Naive thymus-derived CD4-positive, alpha-beta T cell (primary cell): ENCODE measurements around the gene PLOD1. TPM values are rescaled to one million over a fixed set of nuclear protein-coding genes. Genes with fewer than 3 reads are reported as not detected.
"Not testable (repeated sequence)": the region's sequence is repeated elsewhere in the genome, so short reads cannot be mapped to it uniquely, and the experiment has no call there.

Experiments
- ATAC-seq: fragments of 150-1000 bp; cut with Tn5 transposase; 2 replicates; pipeline ENCODE4 v1.10.0; 2021; ENCODE audit warnings: mild to moderate bottlenecking, moderate library complexity
- CTCF ChIA-PET: fragments of 350-600 bp; sonication (Branson Sonifier 250); formaldehyde crosslinking; loops from one replicate; lab custom pipeline; 2021; ENCODE audit warnings: antibody characterized with exemption; lab: Charles Lee
- POLR2A ChIA-PET: fragments of 350-600 bp; sonication (Branson Sonifier 250); formaldehyde crosslinking; loops from one replicate; lab custom pipeline; 2021; ENCODE audit warnings: antibody characterized with exemption, inconsistent platforms; lab: Charles Lee
- DNase-seq, 9 donors: peaks; one replicate each; pipeline versions ENCODE4 v3.0.0 to v3.0.0-alpha.2; 2020 to 2022; ENCODE audit warnings: mixed read lengths in 1 of 9
- H3K27ac ChIP-seq: one replicate; pipeline ENCODE4 v1.7.0; 2013; ENCODE audit warnings: mild to moderate bottlenecking, low read depth, low read length, moderate library complexity
- H3K27me3 ChIP-seq, 2 donors: one replicate each; pipeline ENCODE4 v1.7.0; 2013; ENCODE audit warnings: low read length in 2 of 2, mild to moderate bottlenecking in 2 of 2, moderate library complexity in 2 of 2; ENCODE audit not compliant: control insufficient read depth in 2 of 2, insufficient read depth in 2 of 2
- H3K36me3 ChIP-seq, 3 experiments: 1 replicate in 2 of 3; 2 replicates in 1 of 3; pipeline ENCODE4 v1.7.0; 2013; ENCODE audit warnings: low read length in 3 of 3, mild to moderate bottlenecking in 3 of 3, moderate library complexity in 1 of 3; ENCODE audit not compliant: insufficient read depth in 3 of 3, control insufficient read depth in 2 of 3
- H3K4me1 ChIP-seq, 2 donors: one replicate each; pipeline ENCODE4 v1.7.0; 2013; ENCODE audit warnings: low read length in 2 of 2, mild to moderate bottlenecking in 2 of 2, moderate library complexity in 1 of 2; ENCODE audit not compliant: control insufficient read depth in 2 of 2, insufficient read depth in 2 of 2
- H3K4me3 ChIP-seq: 2 replicates; pipeline ENCODE4 v1.7.0; 2013; ENCODE audit warnings: mild to moderate bottlenecking, low read length
- H3K9me3 ChIP-seq, 3 experiments: 1 replicate in 2 of 3; 2 replicates in 1 of 3; pipeline ENCODE4 v1.7.0; 2013; ENCODE audit warnings: low read length in 3 of 3; ENCODE audit not compliant: control insufficient read depth in 2 of 3
- H3K27ac Mint-ChIP-seq, 9 donors: one replicate each; pipeline ENCODE4 v1.8.0; 2020 to 2022; ENCODE audit warnings: mixed read lengths in 9 of 9, mild to moderate bottlenecking in 8 of 9, moderate library complexity in 5 of 9, inconsistent platforms in 2 of 9
- H3K27me3 Mint-ChIP-seq, 5 donors: one replicate each; pipeline ENCODE4 v1.8.0; 2021 to 2022; ENCODE audit warnings: mixed read lengths in 5 of 5, mild to moderate bottlenecking in 1 of 5
- H3K36me3 Mint-ChIP-seq, 5 donors: one replicate each; pipeline ENCODE4 v1.8.0; 2020 to 2022; ENCODE audit warnings: mixed read lengths in 5 of 5, mild to moderate bottlenecking in 3 of 5, inconsistent platforms in 1 of 5
- H3K4me1 Mint-ChIP-seq, 7 donors: one replicate each; pipeline ENCODE4 v1.8.0; 2020 to 2022; ENCODE audit warnings: mixed read lengths in 7 of 7, mild to moderate bottlenecking in 3 of 7, inconsistent platforms in 1 of 7
- H3K4me3 Mint-ChIP-seq, 10 donors: one replicate each; pipeline ENCODE4 v1.8.0; 2020 to 2022; ENCODE audit warnings: mild to moderate bottlenecking in 10 of 10, mixed read lengths in 10 of 10, moderate library complexity in 6 of 10, inconsistent platforms in 2 of 10
- H3K9me3 Mint-ChIP-seq, 11 donors: one replicate each; pipeline ENCODE4 v1.8.0; 2020 to 2022; ENCODE audit warnings: mixed read lengths in 11 of 11, mild to moderate bottlenecking in 4 of 11, inconsistent platforms in 1 of 11, moderate library complexity in 1 of 11
- intact Hi-C, 2 donors: fragments of 100-400 bp; cut with micrococcal nuclease; formaldehyde crosslinking; loops; one replicate each; pipeline ENCODE4 v1.15.1; 2023
- polyA plus RNA-seq, 2 donors: library from polyadenylated mRNA; unstranded; fragments of 300-500 nt; fragmentation: Illumina TruSeq; gene quantifications; one replicate each; pipeline ENCODE4 v1.2.3, GENCODE V29; 2021
- total RNA-seq, 6 experiments: library from RNA in 5 of 6; stranded (reverse) in 5 of 6; gene quantifications; 1 replicate in 5 of 6; 2 replicates in 1 of 6; pipeline ENCODE4 v1.2.3 and lab custom pipeline; 2021 to 2026

The PLOD1 gene
- total and polyA plus RNA-seq, 7 experiments from 2014 or later: 1.8 to 24.2 (median 4.2) TPM

DNA sequence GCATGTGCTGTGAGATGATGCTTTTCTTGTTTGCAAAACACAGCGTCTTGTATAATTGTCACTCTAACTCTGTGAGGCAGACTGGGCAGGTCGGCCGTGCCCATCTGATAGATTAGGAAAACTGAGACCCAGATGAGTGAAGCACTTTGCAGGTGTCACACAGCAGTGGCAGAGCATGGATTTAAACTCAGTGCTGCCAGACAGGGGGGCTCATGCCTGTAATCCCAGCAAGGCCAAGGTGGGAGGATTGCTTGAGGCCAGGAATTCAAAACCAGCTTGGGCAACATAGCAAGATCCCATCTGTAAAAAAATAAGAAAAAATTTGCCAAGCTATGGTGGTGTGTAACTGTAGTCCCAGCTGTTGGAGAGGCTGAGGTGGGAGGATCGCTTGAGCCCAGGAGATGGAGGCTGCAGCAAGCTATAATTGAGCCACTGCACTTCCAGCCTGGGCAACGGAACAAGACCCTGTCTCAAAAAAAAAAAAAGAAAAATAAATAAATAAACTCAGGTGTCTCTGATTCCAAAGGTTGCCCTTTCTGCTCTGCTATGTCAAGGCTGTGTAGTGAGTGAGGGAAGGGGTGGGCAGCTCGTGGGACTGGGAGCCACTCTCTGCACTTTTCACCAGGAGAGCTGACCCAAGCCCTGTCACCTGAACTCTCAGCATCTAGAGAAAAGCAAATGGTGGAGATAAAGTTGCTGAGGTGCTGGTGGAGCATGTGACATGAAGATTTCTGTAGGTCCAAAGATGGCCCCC, 42.9 kb upstream of the PLOD1 start:
- Histone ChIP-seq H3K27ac (no peak overlapping the region), H3K36me3 (no peaks in the 10 kb centered on the region), H3K4me3 (no peak overlapping the region), H3K4me1 (no peaks in the 10 kb centered on the region), H3K27me3 (no peaks in the 10 kb centered on the region), H3K9me3 (no peaks in the 10 kb centered on the region)
- Mint-ChIP-seq H3K4me1 (peaks cover 0 to 4% (median 0%) of the 10 kb centered on the region in 7 donors), H3K27ac (no peak overlapping the region), H3K27me3 (peaks cover 10 to 30% (median 22%) of the 10 kb centered on the region in 5 donors), H3K9me3 (peaks cover 0 to 1% (median 0%) of the 10 kb centered on the region in 11 donors), H3K4me3 (no peak overlapping the region), H3K36me3 (no peaks in the 10 kb centered on the region)
- no peak for DNase-seq
- ChIA-PET CTCF (interaction anchor here (0.7 to 1.4 kb wide), 3 partner anchors 39 to 52 kb away, joined by 4 to 6 read pairs (median 4); no protein-coding TSS in a partner anchor), POLR2A (interaction anchor here (0.7 kb wide), 1 partner anchor 17 kb away, joined by 3 read pairs; no protein-coding TSS in a partner anchor)
- ATAC-seq: no peak
- intact Hi-C loops: loop anchor here in 1 of 2 donors (5.0 kb wide), 1 partner anchor 239 kb away; the partner anchor contains the start of genes FBXO2 and FBXO44

DNA sequence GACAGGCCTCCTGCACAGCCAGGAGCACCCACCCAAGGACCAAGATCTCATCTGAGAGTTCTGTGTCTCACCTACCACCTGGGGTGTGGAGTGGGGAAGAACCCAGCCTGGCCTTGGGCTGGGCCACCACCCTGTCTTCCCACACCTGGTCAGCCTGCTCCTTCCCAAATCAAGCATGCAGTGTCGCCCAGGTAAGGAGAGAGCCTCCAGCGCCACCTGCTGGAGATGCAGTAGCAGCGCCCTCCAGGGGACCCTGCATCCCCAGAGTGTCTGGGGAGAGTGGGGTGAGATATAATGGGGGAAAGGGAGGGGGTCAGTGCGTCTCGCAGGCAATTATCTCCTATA, 40.6 kb upstream of the PLOD1 start:
- Histone ChIP-seq H3K4me1 (no peaks in the 10 kb centered on the region), H3K27ac (no peak overlapping the region), H3K27me3 (peaks cover 0 to 4% of the 10 kb centered on the region in 2 donors), H3K4me3 (no peak overlapping the region), H3K9me3 (no peaks in the 10 kb centered on the region), H3K36me3 (no peaks in the 10 kb centered on the region)
- POLR2A ChIA-PET: interaction anchor here (0.9 to 1.4 kb wide), 2 partner anchors 14 to 16 kb away, joined by 5 read pairs; no protein-coding TSS in a partner anchor
- H3K4me1 Mint-ChIP-seq: peaks cover 0 to 4% (median 0%) of the 10 kb centered on the region in 7 donors
- H3K9me3 Mint-ChIP-seq: peaks cover 0 to 1% (median 0%) of the 10 kb centered on the region in 11 donors
- H3K27ac Mint-ChIP-seq: peak overlapping the region in 2 of 9 donors; percentile 25 to 54
- ATAC-seq (peak; percentile 91), DNase-seq (peak; percentile 41 to 77 (median 61))
- H3K4me3 Mint-ChIP-seq: peak overlapping the region in 1 of 10 donors; percentile 2
- peaks cover 20 to 49% (median 31%) of the 10 kb centered on the region in 5 donors for H3K27me3 Mint-ChIP-seq
- H3K36me3 Mint-ChIP-seq: no peaks in the 10 kb centered on the region
- CTCF ChIA-PET: interaction anchor here (0.6 kb wide), 1 partner anchor 668 kb away, joined by 3 read pairs; no protein-coding TSS in a partner anchor
- intact Hi-C loops: loop anchor here (1.0 to 5.0 kb wide), 5 partner anchors 13 to 857 kb away; partner anchors contain the start of genes FBXO2 (in 1 of the 2) and FBXO44 (in 1 of the 2)

- CTCF ChIA-PET, DNase-seq, H3K27ac ChIP-seq, POLR2A ChIA-PET, H3K4me3 Mint-ChIP-seq, H3K27me3 ChIP-seq, H3K4me3 ChIP-seq, H3K4me1 ChIP-seq, H3K4me1 Mint-ChIP-seq, H3K36me3 ChIP-seq, ATAC-seq, H3K27ac Mint-ChIP-seq, H3K9me3 ChIP-seq, H3K36me3 Mint-ChIP-seq, H3K9me3 Mint-ChIP-seq: not testable (repeated sequence)
- intact Hi-C loops: loop anchor here (1.0 to 5.0 kb wide), 5 partner anchors 13 to 857 kb away; partner anchors contain the start of genes FBXO2 (in 1 of the 2) and FBXO44 (in 1 of the 2)
- peaks cover 26 to 55% (median 37%) of the 10 kb centered on the region in 5 donors for H3K27me3 Mint-ChIP-seq
These were observed 40.0 kb upstream of the PLOD1 start for GRCh38 chr1:11894501-11894900.

DNA sequence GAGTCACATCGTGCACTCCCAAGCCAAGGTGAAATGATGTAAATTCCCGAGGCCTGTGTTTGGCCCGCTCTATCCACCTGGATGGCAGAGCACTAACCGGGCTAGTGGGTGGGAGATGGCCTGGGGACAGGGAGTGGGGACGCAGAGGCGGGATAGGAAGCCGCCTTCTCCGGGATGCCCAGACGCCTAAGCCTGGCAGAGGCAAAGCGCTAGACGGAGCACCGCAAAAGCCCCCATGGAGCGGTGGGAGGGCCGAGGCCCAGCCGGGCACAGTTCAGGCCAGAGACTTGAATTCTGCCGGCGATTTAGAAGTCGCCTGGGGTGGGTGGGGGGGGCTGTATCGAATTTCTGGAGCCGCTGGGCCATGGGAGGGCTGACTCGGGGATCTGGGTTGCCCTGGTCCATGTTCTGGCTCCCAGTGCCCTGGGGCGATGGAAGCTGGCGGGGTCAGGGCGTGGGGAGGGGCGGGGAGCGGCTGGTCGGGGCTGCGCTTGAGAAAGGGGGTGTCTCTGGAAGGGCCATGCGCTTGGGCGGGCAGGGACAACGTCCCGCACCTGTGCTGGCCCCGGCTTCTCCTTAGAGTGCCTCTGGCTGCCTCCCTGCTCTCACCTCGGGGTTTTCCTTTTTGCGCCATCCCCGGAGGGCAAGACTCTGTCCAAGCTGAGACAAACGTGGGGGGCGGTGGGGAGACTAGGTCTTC, 36.3 kb upstream of the PLOD1 start:
- Histone ChIP-seq H3K27ac (no peak overlapping the region), H3K9me3 (no peaks in the 10 kb centered on the region), H3K27me3 (peaks cover 0 to 8% of the 10 kb centered on the region in 2 donors), H3K36me3 (no peaks in the 10 kb centered on the region), H3K4me3 (no peak overlapping the region), H3K4me1 (no peaks in the 10 kb centered on the region)
- ChIA-PET POLR2A (interaction anchor here (2.3 kb wide), 1 partner anchor 10 kb away, joined by 14 read pairs; no protein-coding TSS in a partner anchor), CTCF (no interaction called here)
- ATAC-seq (no peak), DNase-seq (no peak)
- H3K27ac Mint-ChIP-seq: no peak overlapping the region
- peaks cover 34 to 74% (median 47%) of the 10 kb centered on the region in 5 donors for H3K27me3 Mint-ChIP-seq
- H3K4me1 Mint-ChIP-seq: peaks cover 0 to 6% (median 0%) of the 10 kb centered on the region in 7 donors
- intact Hi-C loops: no loop called here
- H3K9me3 Mint-ChIP-seq: peaks cover 0 to 4% (median 0%) of the 10 kb centered on the region in 11 donors
- no peaks in the 10 kb centered on the region for H3K36me3 Mint-ChIP-seq
- no peak overlapping the region for H3K4me3 Mint-ChIP-seq

- Histone ChIP-seq H3K9me3 (no peaks in the 10 kb centered on the region), H3K4me3 (no peak overlapping the region), H3K36me3 (no peaks in the 10 kb centered on the region), H3K27me3 (peaks cover 0 to 8% of the 10 kb centered on the region in 2 donors), H3K27ac (no peak overlapping the region), H3K4me1 (no peaks in the 10 kb centered on the region)
- Mint-ChIP-seq H3K27ac (no peak overlapping the region), H3K4me1 (peaks cover 0 to 6% (median 0%) of the 10 kb centered on the region in 7 donors), H3K36me3 (no peaks in the 10 kb centered on the region), H3K27me3 (peaks cover 34 to 72% (median 45%) of the 10 kb centered on the region in 5 donors), H3K9me3 (peaks cover 0 to 4% (median 0%) of the 10 kb centered on the region in 11 donors), H3K4me3 (no peak overlapping the region)
- CTCF ChIA-PET: no interaction called here
- ATAC-seq (no peak), DNase-seq (peak in 2 of 9 donors; percentile 17 to 34)
- POLR2A ChIA-PET: interaction anchor here (2.3 kb wide), 1 partner anchor 9 kb away, joined by 14 read pairs; no protein-coding TSS in a partner anchor
- intact Hi-C loops: no loop called here
These were observed 35.6 kb upstream of the PLOD1 start for GRCh38 chr1:11898831-11899467.

- H3K27ac Mint-ChIP-seq, H3K4me3 ChIP-seq, H3K9me3 Mint-ChIP-seq, H3K36me3 ChIP-seq, H3K27ac ChIP-seq, intact Hi-C loops, ATAC-seq, CTCF ChIA-PET, H3K36me3 Mint-ChIP-seq, H3K27me3 ChIP-seq, H3K9me3 ChIP-seq, DNase-seq, H3K4me3 Mint-ChIP-seq: not testable (repeated sequence)
- peaks cover 8 to 20% (median 15%) of the 10 kb centered on the region in 7 donors for H3K4me1 Mint-ChIP-seq
- POLR2A ChIA-PET: interaction anchor here (0.7 kb wide), 1 partner anchor 11 kb away, joined by 3 read pairs; no protein-coding TSS in a partner anchor
- peaks cover 32 to 76% (median 36%) of the 10 kb centered on the region in 5 donors for H3K27me3 Mint-ChIP-seq
- H3K4me1 ChIP-seq: peaks cover 14% of the 10 kb centered on the region in 2 donors
These were observed 33.1 kb upstream of the PLOD1 start for GRCh38 chr1:11901446-11901845.
